NK-92 (cell line): ENCODE data around the gene CLDN7.

Experiments
- DNase-seq: peaks from one replicate; lab custom pipeline; 2025; ENCODE audit not compliant: unreplicated experiment; lab: John Stamatoyannopoulos, UW

CLDN7 gene

GRCh38 chr17:7262192-7262934 is at the start of gene CLDN7:
Gene CLDN7 (minus strand): TSS chr17:7262478. CDS start chr17:7262043, 435 bp downstream.
- no peak for DNase-seq

GRCh38 chr17:7311110-7311705 is 48.9 kb upstream of the CLDN7 start:
- no peak for DNase-seq

GRCh38 chr17:7309628-7310027 is 47.4 kb upstream of the CLDN7 start:
- no peak for DNase-seq

GRCh38 chr17:7308625-7309433 is 46.6 kb upstream of the CLDN7 start:
- peak; percentile 47 for DNase-seq

- DNase-seq = no peak
Measured at GRCh38 chr17:7307686-7308624, 45.7 kb upstream of the CLDN7 start.

- peak; percentile 98 for DNase-seq
Measured at GRCh38 chr17:7306911-7307685, 44.8 kb upstream of the CLDN7 start, which contains the start of gene EIF5A. Gene EIF5A (plus strand): TSS chr17:7307628. CDS start chr17:7309636, 2,008 bp downstream.

- DNase-seq = no peak
Measured at GRCh38 chr17:7304179-7304578, 41.9 kb upstream of the CLDN7 start.

GRCh38 chr17:7296189-7296861 is 34.0 kb upstream of the CLDN7 start:
- no peak for DNase-seq

- no peak for DNase-seq
Measured at GRCh38 chr17:7295230-7296180, 33.2 kb upstream of the CLDN7 start.

- no peak for DNase-seq
Measured at GRCh38 chr17:7294614-7295153, 32.4 kb upstream of the CLDN7 start, which contains the start of gene YBX2. Gene YBX2 (minus strand): TSS chr17:7294639. CDS start chr17:7294500, 139 bp downstream.

GRCh38 chr17:7293816-7294613 is 31.7 kb upstream of the CLDN7 start:
- DNase-seq = no peak

GRCh38 chr17:7293159-7293558 is 30.9 kb upstream of the CLDN7 start:
- no peak for DNase-seq

GRCh38 chr17:7292729-7293128 is 30.5 kb upstream of the CLDN7 start:
- DNase-seq = no peak

GRCh38 chr17:7292194-7292593 is 29.9 kb upstream of the CLDN7 start:
- no peak for DNase-seq

GRCh38 chr17:7290685-7291084 is 28.4 kb upstream of the CLDN7 start:
- no peak for DNase-seq

GRCh38 chr17:7290166-7290565 is 27.9 kb upstream of the CLDN7 start:
- DNase-seq = no peak
